ENCODE results near the gene EPSTI1. TPM values are rescaled to one million over a fixed set of nuclear protein-coding genes. Genes with fewer than 3 reads are reported as not detected.

The EPSTI1 gene
- total RNA-seq, 1 experiment from 2014 or later: 0.69 TPM

- DNase-seq (ENCODE audit: low read depth, low spot score) (no peak), ATAC-seq (no peak)
- POLR2A ChIA-PET: no interaction called here
- Histone ChIP-seq H3K4me1 (ENCODE audit: control insufficient read depth, insufficient read depth, low read length) (no peaks in the 10 kb centered on the region), H3K36me3 (ENCODE audit: control insufficient read depth, insufficient read depth, low read length) (no peaks in the 10 kb centered on the region), H3K9me3 (ENCODE audit: control insufficient read depth, insufficient read depth, low read depth, low read length) (no peaks in the 10 kb centered on the region), H3K27me3 (ENCODE audit: control insufficient read depth, insufficient read depth, low read length) (no peaks in the 10 kb centered on the region), H3K27ac (ENCODE audit: low read length) (no peak overlapping the region), H3K4me3 (ENCODE audit: low read depth in 2 of 2, low read length in 2 of 2) (no peak overlapping the region)
- intact Hi-C loops (cut with micrococcal nuclease; ENCODE audit: unreplicated experiment): no loop called here
- TF ChIP-seq POLR2AphosphoS5 (IDR thresholded peaks at IDR 0.05; ENCODE audit: low read depth, low read length) (no peak), CTCF (IDR thresholded peaks at IDR 0.05) (no peak), REST (IDR thresholded peaks at IDR 0.05; ENCODE audit: insufficient read depth in 1 of 2, low read depth in 2 of 2, low read length in 1 of 2) (no peak), SIN3A (IDR thresholded peaks at IDR 0.05; ENCODE audit: borderline replicate concordance, insufficient read depth, low read depth, low read length) (no peak), TCF7L2 (IDR thresholded peaks at IDR 0.05; ENCODE audit: low read depth, low read length) (no peak)
- in situ Hi-C loops (cut with HindIII; ENCODE audit: low pct_unique_long_range_greater_than_20kb, low sequenced_read_pairs): no loop called here
- no TSS peak for BruUV-seq (replicated peaks)
- CTCF ChIA-PET: no interaction called here
Observed at GRCh38 chr13:43002021-43002420, 10.0 kb upstream of the EPSTI1 start.

GRCh38 chr13:43000676-43001075 lies 8.6 kb upstream of the EPSTI1 start:
- Histone ChIP-seq H3K9me3 (ENCODE audit: control insufficient read depth, insufficient read depth, low read depth, low read length) (no peaks in the 10 kb centered on the region), H3K27me3 (ENCODE audit: control insufficient read depth, insufficient read depth, low read length) (no peaks in the 10 kb centered on the region), H3K27ac (ENCODE audit: low read length) (no peak overlapping the region), H3K36me3 (ENCODE audit: control insufficient read depth, insufficient read depth, low read length) (no peaks in the 10 kb centered on the region), H3K4me3 (ENCODE audit: low read depth in 2 of 2, low read length in 2 of 2) (no peak overlapping the region), H3K4me1 (ENCODE audit: control insufficient read depth, insufficient read depth, low read length) (no peaks in the 10 kb centered on the region)
- no TSS peak for BruUV-seq (replicated peaks)
- POLR2A ChIA-PET: no interaction called here
- CTCF ChIA-PET: no interaction called here
- intact Hi-C loops (cut with micrococcal nuclease; ENCODE audit: unreplicated experiment): no loop called here
- in situ Hi-C loops (cut with HindIII; ENCODE audit: low pct_unique_long_range_greater_than_20kb, low sequenced_read_pairs): no loop called here
- ATAC-seq: no peak
- TF ChIP-seq TCF7L2 (IDR thresholded peaks at IDR 0.05; ENCODE audit: low read depth, low read length) (no peak), SIN3A (IDR thresholded peaks at IDR 0.05; ENCODE audit: borderline replicate concordance, insufficient read depth, low read depth, low read length) (no peak), POLR2AphosphoS5 (IDR thresholded peaks at IDR 0.05; ENCODE audit: low read depth, low read length) (no peak), REST (IDR thresholded peaks at IDR 0.05; ENCODE audit: insufficient read depth in 1 of 2, low read depth in 2 of 2, low read length in 1 of 2) (no peak), CTCF (IDR thresholded peaks at IDR 0.05) (no peak)
- no peak for DNase-seq (ENCODE audit: low read depth, low spot score)
